ENCODE data around the gene USP15. TPM values are rescaled to one million over a fixed set of nuclear protein-coding genes. Genes with fewer than 3 reads are reported as not detected.

Gene USP15
- total RNA-seq, 1 donor from 2014 or later = 87.3 TPM

DNA sequence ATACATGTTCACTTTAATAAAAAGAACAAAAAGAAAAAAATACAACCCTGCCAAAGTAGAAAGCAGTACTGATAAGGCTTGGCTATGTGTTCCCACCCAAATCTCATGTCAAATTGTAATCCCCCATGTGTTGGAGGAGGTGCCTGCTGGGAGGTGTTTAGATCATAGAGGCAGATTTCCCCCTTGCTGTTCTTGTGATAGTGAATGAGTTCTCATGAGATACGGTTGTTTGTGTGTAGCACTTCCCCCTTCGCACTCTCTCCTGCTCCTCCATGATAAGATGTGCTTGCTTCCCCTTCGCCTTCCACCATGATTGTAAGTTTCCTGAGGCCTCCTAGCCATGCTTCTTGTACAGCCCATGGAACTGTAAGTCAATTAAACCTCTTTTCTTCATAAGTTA lies 59.9 kb downstream of the USP15 start:
- H3K27ac ChIP-seq = no peak overlapping the region
- H3K27me3 ChIP-seq = no peaks in the 10 kb centered on the region
- no peaks in the 10 kb centered on the region for H3K9me3 ChIP-seq
- H3K36me3 ChIP-seq = peaks cover 25% of the 10 kb centered on the region
- H3K4me1 ChIP-seq = no peaks in the 10 kb centered on the region
- DNase-seq = no peak
- intact Hi-C loops (cut with DNase I) = no loop called here
- TF ChIP-seq, protein P1, sequence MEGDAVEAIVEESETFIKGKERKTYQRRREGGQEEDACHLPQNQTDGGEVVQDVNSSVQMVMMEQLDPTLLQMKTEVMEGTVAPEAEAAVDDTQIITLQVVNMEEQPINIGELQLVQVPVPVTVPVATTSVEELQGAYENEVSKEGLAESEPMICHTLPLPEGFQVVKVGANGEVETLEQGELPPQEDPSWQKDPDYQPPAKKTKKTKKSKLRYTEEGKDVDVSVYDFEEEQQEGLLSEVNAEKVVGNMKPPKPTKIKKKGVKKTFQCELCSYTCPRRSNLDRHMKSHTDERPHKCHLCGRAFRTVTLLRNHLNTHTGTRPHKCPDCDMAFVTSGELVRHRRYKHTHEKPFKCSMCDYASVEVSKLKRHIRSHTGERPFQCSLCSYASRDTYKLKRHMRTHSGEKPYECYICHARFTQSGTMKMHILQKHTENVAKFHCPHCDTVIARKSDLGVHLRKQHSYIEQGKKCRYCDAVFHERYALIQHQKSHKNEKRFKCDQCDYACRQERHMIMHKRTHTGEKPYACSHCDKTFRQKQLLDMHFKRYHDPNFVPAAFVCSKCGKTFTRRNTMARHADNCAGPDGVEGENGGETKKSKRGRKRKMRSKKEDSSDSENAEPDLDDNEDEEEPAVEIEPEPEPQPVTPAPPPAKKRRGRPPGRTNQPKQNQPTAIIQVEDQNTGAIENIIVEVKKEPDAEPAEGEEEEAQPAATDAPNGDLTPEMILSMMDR (IDR thresholded peaks at IDR 0.05) = no peak
- H3K4me3 ChIP-seq = no peak overlapping the region
- no peak for ATAC-seq

DNA sequence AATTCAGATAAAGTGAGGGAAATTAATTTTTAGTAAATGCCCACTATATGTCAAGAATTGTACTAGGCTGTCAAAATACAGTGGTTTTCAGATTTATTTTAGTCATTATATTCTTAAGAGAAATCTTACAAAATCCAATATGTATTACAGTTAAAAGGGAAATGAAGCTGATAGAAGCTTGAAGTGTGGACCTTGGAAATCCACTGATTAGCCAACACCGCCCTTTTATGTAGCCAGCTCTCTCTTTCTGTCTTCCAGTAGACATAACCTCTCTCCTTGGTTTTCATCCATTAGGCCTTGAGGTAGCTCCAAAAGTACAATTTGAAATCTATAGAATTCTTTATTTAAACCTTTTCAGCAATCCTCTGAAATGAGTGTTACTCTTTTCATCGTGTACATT lies 63.2 kb downstream of the USP15 start:
- Histone ChIP-seq H3K4me1 (no peaks in the 10 kb centered on the region), H3K4me3 (no peak overlapping the region), H3K36me3 (peaks cover 31% of the 10 kb centered on the region), H3K9me3 (no peaks in the 10 kb centered on the region), H3K27ac (no peak overlapping the region), H3K27me3 (no peaks in the 10 kb centered on the region)
- TF ChIP-seq, protein P1 (IDR thresholded peaks at IDR 0.05) = no peak
- DNase-seq = no peak
- intact Hi-C loops (cut with DNase I) = no loop called here
- ATAC-seq = no peak

DNA sequence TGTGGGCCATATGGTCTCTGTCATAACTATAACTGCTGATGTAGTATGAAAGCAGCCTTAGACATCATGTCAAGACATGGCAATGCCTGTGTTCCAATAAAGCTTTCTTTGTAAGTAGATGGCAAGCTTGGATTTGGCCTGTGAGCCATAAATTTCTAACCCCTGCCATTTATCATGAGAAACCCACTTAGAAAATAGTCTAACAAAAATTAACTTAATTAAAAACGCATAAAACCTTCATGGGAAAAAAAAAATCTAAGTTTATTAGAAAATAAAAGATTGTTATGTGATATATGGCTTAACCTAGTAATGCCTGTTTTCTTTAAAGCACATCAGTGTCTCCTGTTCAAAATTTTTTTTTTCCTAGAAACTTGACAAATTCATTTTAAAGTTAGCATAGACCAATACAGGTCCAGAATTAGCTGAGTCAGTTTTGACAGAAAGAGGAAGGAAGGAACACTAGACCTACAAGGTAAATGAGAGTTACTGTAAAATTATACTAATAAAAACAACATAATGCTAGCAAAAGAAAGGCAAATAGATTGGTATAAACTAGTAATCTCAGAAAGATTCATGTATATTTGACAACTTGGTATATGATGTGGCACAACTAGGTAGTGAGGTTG lies 68.2 kb downstream of the USP15 start:
- Histone ChIP-seq H3K27ac (no peak overlapping the region), H3K36me3 (peaks cover 14% of the 10 kb centered on the region), H3K27me3 (no peaks in the 10 kb centered on the region), H3K9me3 (no peaks in the 10 kb centered on the region), H3K4me1 (no peaks in the 10 kb centered on the region), H3K4me3 (no peak overlapping the region)
- intact Hi-C loops (cut with DNase I) = no loop called here
- TF ChIP-seq, protein P1 (IDR thresholded peaks at IDR 0.05) = no peak
- no peak for ATAC-seq
- no peak for DNase-seq

DNA sequence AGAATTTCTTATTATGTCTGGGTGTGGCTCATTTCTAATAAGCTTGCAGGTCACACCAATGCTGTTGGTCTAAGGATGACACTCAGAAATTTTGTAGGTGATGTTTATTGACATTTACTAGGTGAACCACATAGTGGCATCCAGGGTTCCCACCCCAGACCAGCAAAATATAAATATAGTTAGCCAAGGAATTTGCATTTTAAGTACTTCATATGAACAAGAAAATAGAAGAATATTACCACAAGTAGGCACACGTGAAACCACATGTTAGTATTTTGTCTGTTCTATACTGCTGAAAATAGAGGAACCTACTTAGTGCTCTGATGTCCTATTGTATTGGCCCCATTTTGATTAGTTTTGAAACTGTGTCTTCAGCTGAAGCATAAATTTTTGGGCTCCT lies 71.1 kb downstream of the USP15 start:
- intact Hi-C loops (cut with DNase I) = no loop called here
- no peaks in the 10 kb centered on the region for H3K4me1 ChIP-seq
- no peaks in the 10 kb centered on the region for H3K9me3 ChIP-seq
- no peaks in the 10 kb centered on the region for H3K27me3 ChIP-seq
- ATAC-seq (no peak), DNase-seq (no peak)
- H3K36me3 ChIP-seq = peaks cover 3% of the 10 kb centered on the region
- H3K27ac ChIP-seq = no peak overlapping the region
- no peak overlapping the region for H3K4me3 ChIP-seq
- TF ChIP-seq, protein P1 (IDR thresholded peaks at IDR 0.05) = no peak

DNA sequence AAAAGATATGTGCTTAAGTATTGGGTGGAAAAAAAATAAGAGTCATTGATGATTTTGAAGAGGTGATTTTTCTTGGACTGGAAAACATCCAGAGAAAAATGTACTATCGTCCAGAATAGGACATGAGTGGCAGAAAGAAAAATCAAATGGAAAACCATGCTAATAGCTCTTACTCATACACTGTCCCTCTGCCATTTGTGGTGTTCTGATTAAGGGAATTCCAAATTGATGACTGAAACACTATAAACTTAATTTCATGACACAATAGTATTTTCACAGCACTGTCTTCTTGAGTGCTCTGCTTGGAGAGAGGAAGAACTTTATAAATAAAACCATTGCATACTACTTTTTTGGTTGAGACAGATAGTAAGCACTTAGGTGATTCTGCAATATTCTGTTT lies 72.4 kb downstream of the USP15 start:
- intact Hi-C loops (cut with DNase I) = no loop called here
- no peak for ATAC-seq
- no peaks in the 10 kb centered on the region for H3K27me3 ChIP-seq
- H3K9me3 ChIP-seq = no peaks in the 10 kb centered on the region
- H3K36me3 ChIP-seq = peaks cover 3% of the 10 kb centered on the region
- H3K4me3 ChIP-seq = no peak overlapping the region
- DNase-seq = no peak
- TF ChIP-seq, protein P1 (IDR thresholded peaks at IDR 0.05) = no peak
- H3K4me1 ChIP-seq = no peaks in the 10 kb centered on the region
- no peak overlapping the region for H3K27ac ChIP-seq

DNA sequence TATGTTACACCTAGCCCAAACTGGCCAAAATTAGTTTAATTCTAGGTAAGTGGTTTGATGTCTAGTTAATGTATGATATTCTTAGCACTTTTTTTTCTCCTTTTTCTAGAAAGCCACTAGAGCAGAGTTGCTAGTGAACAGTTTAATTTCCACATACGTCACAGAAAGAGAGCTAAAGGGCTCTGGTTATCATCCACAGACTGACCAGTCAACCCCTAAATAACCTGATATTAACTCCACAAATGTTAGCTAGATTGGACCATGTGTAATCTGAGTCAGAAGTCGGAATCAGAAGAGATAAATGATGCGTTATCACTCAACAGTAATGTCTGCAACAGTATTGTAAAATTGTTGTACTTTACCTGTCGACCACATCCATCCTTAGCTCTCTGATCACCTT lies 74.9 kb downstream of the USP15 start:
- H3K27ac ChIP-seq = no peak overlapping the region

More for the DNA sequence above, 74.9 kb downstream of the USP15 start:
- intact Hi-C loops (cut with DNase I) = no loop called here
- H3K4me1 ChIP-seq = no peaks in the 10 kb centered on the region
- no peak for DNase-seq
- H3K9me3 ChIP-seq = peaks cover 6% of the 10 kb centered on the region
- ATAC-seq = no peak
- H3K36me3 ChIP-seq = peaks cover 3% of the 10 kb centered on the region
- TF ChIP-seq, protein P1 (IDR thresholded peaks at IDR 0.05) = no peak
- no peak overlapping the region for H3K4me3 ChIP-seq
- no peaks in the 10 kb centered on the region for H3K27me3 ChIP-seq

Measured in upper lobe of right lung (tissue), 1 donor.